ENCODE results near the gene ITGB1.

Gene ITGB1

GRCh38 chr10:32955790-32956189 lies 2.2 kb downstream of the ITGB1 start:
- DNase-seq (ENCODE audit: low read depth), result no peak

GRCh38 chr10:32955299-32955772 lies 2.7 kb downstream of the ITGB1 start:
- no peak for DNase-seq (ENCODE audit: low read depth)

- no peak for DNase-seq (ENCODE audit: low read depth)
Observed at GRCh38 chr10:32954545-32955298, 3.3 kb downstream of the ITGB1 start.

GRCh38 chr10:32954080-32954479 lies 4.0 kb downstream of the ITGB1 start:
- no peak for DNase-seq (ENCODE audit: low read depth)

GRCh38 chr10:32953277-32953927 lies 4.6 kb downstream of the ITGB1 start:
- DNase-seq (ENCODE audit: low read depth), result no peak

- DNase-seq (ENCODE audit: low read depth), result no peak
Observed at GRCh38 chr10:32952541-32953276, 5.3 kb downstream of the ITGB1 start.

GRCh38 chr10:32952094-32952493 lies 5.9 kb downstream of the ITGB1 start:
- DNase-seq (ENCODE audit: low read depth), result no peak

GRCh38 chr10:32951111-32951510 lies 6.9 kb downstream of the ITGB1 start:
- DNase-seq (ENCODE audit: low read depth), result no peak

- no peak for DNase-seq (ENCODE audit: low read depth)
Observed at GRCh38 chr10:32950591-32951108, 7.4 kb downstream of the ITGB1 start.

GRCh38 chr10:32949221-32949678 lies 8.8 kb downstream of the ITGB1 start:
- DNase-seq (ENCODE audit: low read depth), result no peak

- no peak for DNase-seq (ENCODE audit: low read depth)
Observed at GRCh38 chr10:32948451-32948850, 9.6 kb downstream of the ITGB1 start.

GRCh38 chr10:32947586-32947985 lies 10.4 kb downstream of the ITGB1 start:
- DNase-seq (ENCODE audit: low read depth), result no peak

- no peak for DNase-seq (ENCODE audit: low read depth)
Observed at GRCh38 chr10:32946108-32946507, 11.9 kb downstream of the ITGB1 start.

GRCh38 chr10:32943854-32944661 lies 14.0 kb downstream of the ITGB1 start:
- DNase-seq (ENCODE audit: low read depth), result no peak

GRCh38 chr10:32943395-32943794 lies 14.6 kb downstream of the ITGB1 start:
- no peak for DNase-seq (ENCODE audit: low read depth)

GRCh38 chr10:32942081-32942480 lies 15.9 kb downstream of the ITGB1 start:
- no peak for DNase-seq (ENCODE audit: low read depth)

GRCh38 chr10:32941357-32941756 lies 16.7 kb downstream of the ITGB1 start:
- no peak for DNase-seq (ENCODE audit: low read depth)

GRCh38 chr10:32940321-32941301 lies 17.4 kb downstream of the ITGB1 start:
- DNase-seq (ENCODE audit: low read depth), result no peak

GRCh38 chr10:32939296-32940111 lies 18.5 kb downstream of the ITGB1 start:
- DNase-seq (ENCODE audit: low read depth), result no peak

Data from fibroblast of the conjunctiva (primary cell).